B cell (primary cell): ENCODE measurements around the gene TSC22D1. TPM values are rescaled to one million over a fixed set of nuclear protein-coding genes. Genes with fewer than 3 reads are reported as not detected.

Experiments used
- ATAC-seq: fragments of 200-7000 bp; cut with Tn5 transposase; one replicate; pipeline ENCODE4 v1.10.0; 2021; ENCODE audit warnings: low read depth, mild to moderate bottlenecking, moderate number of reproducible peaks, moderate library complexity
- CTCF ChIA-PET: fragments of 350-600 bp; sonication (Branson Sonifier 250); formaldehyde crosslinking; loops from one replicate; lab custom pipeline; 2021; ENCODE audit warnings: antibody characterized with exemption, inconsistent platforms; lab: Charles Lee
- POLR2A ChIA-PET: fragments of 350-600 bp; sonication (Branson Sonifier 250); formaldehyde crosslinking; loops from one replicate; lab custom pipeline; 2021; ENCODE audit warnings: antibody characterized with exemption; lab: Charles Lee
- DNase-seq: peaks from one replicate; pipeline ENCODE4 v3.0.0; 2013
- H2AFZ ChIP-seq: 2 replicates; pipeline ENCODE4 v1.6.1; 2012; ENCODE audit warnings: mild to moderate bottlenecking, low read depth, low read length; ENCODE audit not compliant: insufficient read depth, poor library complexity, severe bottlenecking
- H3K27ac ChIP-seq, 2 donors: 1 replicate in 1 of 2; 2 replicates in 1 of 2; pipeline ENCODE4 v1.5.1; 2012 to 2013; ENCODE audit warnings: low read length in 2 of 2, mild to moderate bottlenecking in 2 of 2, moderate library complexity in 1 of 2
- H3K27me3 ChIP-seq, 4 experiments: fragments of 200-600 bp in 1 of 4; sonication (generic) in 1 of 4; replicated peaks in 1 of 4; 1 replicate in 2 of 4; 2 replicates in 2 of 4; pipeline versions ENCODE4 v1.6.1 to v1.7.0; 2013 to 2016; ENCODE audit warnings: low read length in 3 of 4, mild to moderate bottlenecking in 2 of 4, mixed read lengths in 1 of 4, moderate library complexity in 1 of 4; ENCODE audit not compliant: insufficient read depth in 4 of 4, control insufficient read depth in 3 of 4; ENCODE audit errors: control extremely low read depth in 1 of 4
- H3K36me3 ChIP-seq, 2 experiments: replicated peaks in 1 of 2; 1 replicate in 1 of 2; 2 replicates in 1 of 2; pipeline versions ENCODE4 v1.6.1 to v1.7.1; 2013; ENCODE audit warnings: low read length in 1 of 2; ENCODE audit not compliant: insufficient read depth in 2 of 2, control insufficient read depth in 1 of 2; ENCODE audit errors: control extremely low read depth in 1 of 2, extremely low read depth in 1 of 2
- H3K4me1 ChIP-seq, 2 donors: fragments of 200-600 bp in 1 of 2; sonication (generic) in 1 of 2; 1 replicate in 1 of 2; 2 replicates in 1 of 2; pipeline versions ENCODE4 v1.5.1 to v1.6.1; 2013 to 2017; ENCODE audit warnings: low read length in 2 of 2; ENCODE audit not compliant: control insufficient read depth in 2 of 2, insufficient read depth in 2 of 2
- H3K4me2 ChIP-seq: replicated peaks from 2 replicates; pipeline ENCODE3; 2012; ENCODE audit warnings: mild to moderate bottlenecking, low read depth, low read length; ENCODE audit not compliant: poor library complexity, severe bottlenecking
- H3K4me3 ChIP-seq, 5 experiments: fragments of 200-600 bp in 1 of 5; sonication (generic) in 1 of 5; 1 replicate in 3 of 5; 2 replicates in 2 of 5; pipeline versions ENCODE4 v1.5.1 to v1.7.0; 2011 to 2016; ENCODE audit warnings: low read length in 4 of 5, mild to moderate bottlenecking in 4 of 5, low read depth in 2 of 5, control low read depth in 1 of 5, moderate library complexity in 1 of 5; ENCODE audit not compliant: insufficient read depth in 1 of 5; ENCODE audit errors: control extremely low read depth in 1 of 5, extremely low read depth in 1 of 5
- H3K79me2 ChIP-seq: fragments of 200-600 bp; sonication (generic); one replicate; pipeline ENCODE4 v1.6.0; 2016; ENCODE audit warnings: low read length; ENCODE audit not compliant: control insufficient read depth, insufficient read depth
- H3K9ac ChIP-seq: fragments of 200-600 bp; sonication (generic); 2 replicates; pipeline ENCODE4 v1.6.1; 2017; ENCODE audit warnings: mild to moderate bottlenecking, low read length, moderate library complexity
- H3K9me3 ChIP-seq, 3 donors: one replicate each; pipeline versions ENCODE4 v1.6.1 to v1.7.1; 2013; ENCODE audit warnings: low read length in 2 of 3; ENCODE audit not compliant: control insufficient read depth in 2 of 3, insufficient read depth in 1 of 3; ENCODE audit errors: control extremely low read depth in 1 of 3
- H4K20me1 ChIP-seq: 2 replicates; pipeline ENCODE4 v1.6.0; 2012; ENCODE audit warnings: mild to moderate bottlenecking, low read length; ENCODE audit not compliant: insufficient read depth, control insufficient read depth, poor library complexity, severe bottlenecking
- H3K27ac Mint-ChIP-seq: one replicate; pipeline ENCODE4 v1.8.0; 2021; ENCODE audit warnings: mixed read lengths
- H3K27me3 Mint-ChIP-seq: one replicate; pipeline ENCODE4 v1.8.0; 2021; ENCODE audit warnings: mixed read lengths
- H3K4me1 Mint-ChIP-seq: one replicate; pipeline ENCODE4 v1.8.0; 2021; ENCODE audit warnings: mixed read lengths
- H3K4me3 Mint-ChIP-seq: one replicate; pipeline ENCODE4 v1.8.0; 2021; ENCODE audit warnings: mixed read lengths
- H3K9me3 Mint-ChIP-seq: one replicate; pipeline ENCODE4 v1.8.0; 2022; ENCODE audit warnings: mixed read lengths; ENCODE audit not compliant: insufficient read depth
- EZH2 ChIP-seq: IDR thresholded peaks from 2 replicates; pipeline ENCODE4 v1.6.1; 2012; ENCODE audit warnings: borderline replicate concordance, low read depth, mild to moderate bottlenecking, moderate library complexity, low read length; ENCODE audit not compliant: insufficient read depth, poor library complexity, severe bottlenecking
- WGBS: methylation state at CpG from one replicate; pipeline ENCODE4 v1.1.5; 2013; ENCODE audit warnings: missing lambda C conversion rate; ENCODE audit not compliant: insufficient coverage; 5-methylcytosine and 5-hydroxymethylcytosine counted together
- intact Hi-C: fragments of 100-400 bp; cut with micrococcal nuclease; formaldehyde crosslinking; loops from one replicate; pipeline ENCODE4 v1.10.0; 2022
- polyA minus RNA-seq: library from RNA; depleted of rRNA, polyadenylated mRNA; stranded (reverse); fragments of >200 nt; gene quantifications from 2 replicates; pipeline ENCODE4 v1.2.3, GENCODE V29; 2012
- polyA plus RNA-seq: library from polyadenylated mRNA; depleted of rRNA; stranded (reverse); fragments of >200 nt; gene quantifications from 2 replicates; pipeline ENCODE4 v1.2.3, GENCODE V29; 2012
- total RNA-seq, 2 donors: library from RNA; stranded (reverse); fragments of 120-200 nt in 1 of 2; gene quantifications; 1 replicate in 1 of 2; 2 replicates in 1 of 2; pipeline versions ENCODE4 v1.2.3 to v1.2.4, GENCODE V29; 2013 to 2022
- TF ChIP-seq, protein P1 (sequence below): fragments of 200-600 bp; IDR thresholded peaks from one replicate; pipeline ENCODE4 v1.8.0; 2022; ENCODE audit warnings: antibody characterized with exemption, mild to moderate bottlenecking

TSC22D1 gene
- total RNA-seq (36.6 and 46.4 TPM in 2 replicates), polyA plus RNA-seq (7.0 and 10.5 TPM in 2 replicates), polyA minus RNA-seq (9.9 and 19.9 TPM in 2 replicates)
- total RNA-seq (2013): 35.1 TPM

DNA sequence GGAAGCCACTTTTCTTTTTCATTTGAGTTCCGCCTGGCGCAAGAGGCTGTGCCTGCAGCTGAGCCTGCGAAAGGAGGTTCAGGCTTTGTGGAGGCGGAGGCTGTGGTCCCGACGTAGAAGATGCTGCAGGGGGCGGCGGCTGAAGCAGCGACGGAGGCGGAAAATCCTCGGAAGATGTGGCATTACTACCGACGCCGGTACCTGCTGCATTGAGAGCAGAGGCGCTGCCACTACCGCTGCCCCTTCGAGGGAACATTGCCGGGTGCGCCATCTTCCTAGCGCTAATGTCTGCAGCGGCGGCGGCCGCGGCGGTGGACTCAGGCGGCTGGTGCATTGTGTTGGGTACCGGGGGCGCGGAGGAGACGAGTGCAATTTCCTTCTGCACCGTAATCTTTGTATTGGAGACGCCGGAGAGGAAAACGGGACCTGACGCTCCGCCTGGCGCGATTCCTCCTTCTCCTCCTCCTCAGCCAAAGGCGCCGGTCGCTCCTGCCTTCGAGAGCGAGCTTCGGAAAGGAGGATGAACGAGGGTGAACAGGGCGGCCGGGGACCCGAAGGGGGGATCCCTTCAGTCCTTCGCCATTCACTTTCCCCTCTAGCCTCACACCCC, at the start of gene TSC22D1:
Gene TSC22D1, minus strand, starts transcription at position 590 of the 610 bp plus-strand sequence. Its CDS starts 256 bp downstream, at position 334.
- H3K36me3 ChIP-seq: no peaks in the 10 kb centered on the region
- TF ChIP-seq, protein P1, sequence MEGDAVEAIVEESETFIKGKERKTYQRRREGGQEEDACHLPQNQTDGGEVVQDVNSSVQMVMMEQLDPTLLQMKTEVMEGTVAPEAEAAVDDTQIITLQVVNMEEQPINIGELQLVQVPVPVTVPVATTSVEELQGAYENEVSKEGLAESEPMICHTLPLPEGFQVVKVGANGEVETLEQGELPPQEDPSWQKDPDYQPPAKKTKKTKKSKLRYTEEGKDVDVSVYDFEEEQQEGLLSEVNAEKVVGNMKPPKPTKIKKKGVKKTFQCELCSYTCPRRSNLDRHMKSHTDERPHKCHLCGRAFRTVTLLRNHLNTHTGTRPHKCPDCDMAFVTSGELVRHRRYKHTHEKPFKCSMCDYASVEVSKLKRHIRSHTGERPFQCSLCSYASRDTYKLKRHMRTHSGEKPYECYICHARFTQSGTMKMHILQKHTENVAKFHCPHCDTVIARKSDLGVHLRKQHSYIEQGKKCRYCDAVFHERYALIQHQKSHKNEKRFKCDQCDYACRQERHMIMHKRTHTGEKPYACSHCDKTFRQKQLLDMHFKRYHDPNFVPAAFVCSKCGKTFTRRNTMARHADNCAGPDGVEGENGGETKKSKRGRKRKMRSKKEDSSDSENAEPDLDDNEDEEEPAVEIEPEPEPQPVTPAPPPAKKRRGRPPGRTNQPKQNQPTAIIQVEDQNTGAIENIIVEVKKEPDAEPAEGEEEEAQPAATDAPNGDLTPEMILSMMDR: no peak
- no peak for TF ChIP-seq EZH2
- peaks cover 13 to 18% of the 10 kb centered on the region in 2 donors for H3K4me1 ChIP-seq
- intact Hi-C loops: loop anchor here (2.0 to 10.0 kb wide), 8 partner anchors 93 to 1479 kb away; partner anchors contain the start of genes COG3, SLC25A30 and ZC3H13
- peak within 1 kb of the TSS; percentile 87 for H3K9ac ChIP-seq
- no peaks in the 10 kb centered on the region for H3K27me3 ChIP-seq
- H3K27ac ChIP-seq: peak within 1 kb of the TSS; percentile 97 to 98
- no peaks in the 10 kb centered on the region for H4K20me1 ChIP-seq
- DNase-seq (peak; percentile 70), ATAC-seq (no peak)
- H3K4me3 ChIP-seq: peak within 1 kb of the TSS; percentile 55 to 94 (median 77)
- CTCF ChIA-PET: interaction anchor here (0.6 to 0.8 kb wide), 2 partner anchors 199 to 394 kb away, joined by 3 read pairs; no protein-coding TSS in a partner anchor
- peak within 1 kb of the TSS; percentile 97 for H3K27ac Mint-ChIP-seq
- H3K4me2 ChIP-seq: peak within 1 kb of the TSS; percentile 95
- H3K79me2 ChIP-seq: peaks cover 5% of the 10 kb centered on the region
- WGBS: 1% methylated on average over 27 of the region's 51 CpGs
- no peaks in the 10 kb centered on the region for H3K9me3 Mint-ChIP-seq
- peaks cover 33% of the 10 kb centered on the region for H3K4me1 Mint-ChIP-seq
- peak within 1 kb of the TSS; percentile 91 for H2AFZ ChIP-seq
- H3K27me3 Mint-ChIP-seq: peaks cover 6% of the 10 kb centered on the region
- peak within 1 kb of the TSS; percentile 97 for H3K4me3 Mint-ChIP-seq
- POLR2A ChIA-PET: no interaction called here
- H3K9me3 ChIP-seq: no peaks in the 10 kb centered on the region

DNA sequence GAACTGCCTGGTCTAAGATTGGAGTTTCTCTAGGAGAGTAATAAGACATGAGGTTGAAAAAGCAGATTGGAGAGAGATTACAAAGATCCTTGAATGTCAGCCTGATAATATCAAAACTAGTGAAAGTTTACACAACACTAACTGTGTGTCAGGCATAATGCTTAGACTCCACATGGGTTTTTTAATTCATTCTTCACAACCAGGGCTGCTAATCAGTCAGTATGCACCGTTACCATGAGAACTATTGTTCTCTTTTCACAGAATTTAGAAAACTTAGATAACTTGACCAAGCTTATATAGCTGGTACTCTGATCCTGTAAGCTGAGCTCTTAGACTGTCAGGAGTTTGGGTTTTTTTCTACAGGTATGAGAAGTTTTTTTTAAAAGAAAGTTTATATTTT, 46.6 kb upstream of the TSC22D1 start:
- Histone ChIP-seq H3K36me3 (no peaks in the 10 kb centered on the region), H3K27me3 (no peaks in the 10 kb centered on the region), H3K4me2 (no peak overlapping the region), H3K79me2 (no peaks in the 10 kb centered on the region), H3K4me3 (no peak overlapping the region), H3K4me1 (no peaks in the 10 kb centered on the region), H3K9ac (no peak overlapping the region), H3K27ac (no peak overlapping the region), H4K20me1 (no peaks in the 10 kb centered on the region), H3K9me3 (no peaks in the 10 kb centered on the region), H2AFZ (no peak overlapping the region)
- no peak overlapping the region for H3K4me3 Mint-ChIP-seq
- no CpG with 5 or more reads among the region's 1 CpG for WGBS
- DNase-seq (no peak), ATAC-seq (no peak)
- H3K27ac Mint-ChIP-seq: no peak overlapping the region
- H3K27me3 Mint-ChIP-seq: peaks cover 29% of the 10 kb centered on the region
- TF ChIP-seq, protein P1: no peak
- no peak for TF ChIP-seq EZH2
- no peaks in the 10 kb centered on the region for H3K4me1 Mint-ChIP-seq
- H3K9me3 Mint-ChIP-seq: no peaks in the 10 kb centered on the region
- intact Hi-C loops: no loop called here
- ChIA-PET CTCF (no interaction called here), POLR2A (no interaction called here)
